Kidney epithelial cell (primary cell): ENCODE measurements around the gene ERICH6B. TPM values are rescaled to one million over a fixed set of nuclear protein-coding genes. Genes with fewer than 3 reads are reported as not detected.

ENCODE experiments used
- DNase-seq: peaks from one replicate; pipeline ENCODE4 v3.0.0-alpha.2; 2010; ENCODE audit warnings: low read depth
- H3K27me3 ChIP-seq: 2 replicates; pipeline ENCODE4 v1.6.0; 2011; ENCODE audit warnings: low read length; ENCODE audit not compliant: control insufficient read depth, insufficient read depth
- H3K36me3 ChIP-seq: 2 replicates; pipeline ENCODE4 v1.5.1; 2011; ENCODE audit warnings: low read length; ENCODE audit not compliant: control insufficient read depth, insufficient read depth
- H3K4me3 ChIP-seq: 2 replicates; pipeline ENCODE4 v1.5.1; 2011; ENCODE audit warnings: low read depth, mild to moderate bottlenecking, control low read depth, low read length
- CTCF ChIP-seq: IDR thresholded peaks from 2 replicates; pipeline ENCODE4 v1.5.1; 2011; ENCODE audit warnings: mild to moderate bottlenecking, moderate library complexity, low read length, control low read depth, inconsistent platforms; ENCODE audit not compliant: insufficient read depth, poor library complexity, severe bottlenecking
- total RNA-seq: library from RNA; depleted of rRNA; stranded (reverse); fragments of >200 nt; gene quantifications from 2 replicates; pipeline ENCODE4 v1.2.3, GENCODE V29; 2015

The ERICH6B gene
- total RNA-seq, 1 donor from 2014 or later: not detected

GRCh38 chr13:45521297-45521696 is 94.2 kb downstream of the ERICH6B start:
- no peaks in the 10 kb centered on the region for H3K27me3 ChIP-seq
- H3K36me3 ChIP-seq: no peaks in the 10 kb centered on the region
- H3K4me3 ChIP-seq: no peak overlapping the region
- no peak for DNase-seq
- no peak for TF ChIP-seq CTCF

GRCh38 chr13:45519493-45519892 is 96.0 kb downstream of the ERICH6B start:
- no peak overlapping the region for H3K4me3 ChIP-seq
- no peaks in the 10 kb centered on the region for H3K36me3 ChIP-seq
- no peaks in the 10 kb centered on the region for H3K27me3 ChIP-seq
- no peak for DNase-seq
- no peak for TF ChIP-seq CTCF

GRCh38 chr13:45518525-45519245 is 96.9 kb downstream of the ERICH6B start:
- no peak for DNase-seq

GRCh38 chr13:45516757-45517156 is 98.8 kb downstream of the ERICH6B start:
- Histone ChIP-seq H3K27me3 (no peaks in the 10 kb centered on the region), H3K4me3 (no peak overlapping the region), H3K36me3 (peaks cover 2% of the 10 kb centered on the region)
- TF ChIP-seq CTCF: no peak
- DNase-seq: no peak

More at GRCh38 chr13:45518525-45519245, 96.9 kb downstream of the ERICH6B start:
- TF ChIP-seq CTCF: no peak
- no peaks in the 10 kb centered on the region for H3K27me3 ChIP-seq
- no peak overlapping the region for H3K4me3 ChIP-seq
- H3K36me3 ChIP-seq: no peaks in the 10 kb centered on the region

- Histone ChIP-seq H3K4me3 (no peak overlapping the region), H3K36me3 (peaks cover 2% of the 10 kb centered on the region), H3K27me3 (no peaks in the 10 kb centered on the region)
- TF ChIP-seq CTCF: no peak
- no peak for DNase-seq
These were observed 103.4 kb downstream of the ERICH6B start for GRCh38 chr13:45512098-45512496.
